CD4-positive, alpha-beta T cell treated with Interleukin-6 for 4 hours (primary cell): ENCODE results near the gene FCER1G.
A peak's percentile ranks its signal among the peaks of the same experiment; 100 is the strongest.
"Not testable (repeated sequence)": the region's sequence is repeated elsewhere in the genome, so short reads cannot be mapped to it uniquely, and the experiment has no call there.

Experiments
- DNase-seq: peaks from one replicate; pipeline ENCODE4 v3.0.0-alpha.2; 2020; ENCODE audit warnings: mixed read lengths

FCER1G gene

GRCh38 chr1:161235957-161236775 lies 21.1 kb downstream of the FCER1G start:
- no peak for DNase-seq

GRCh38 chr1:161238039-161238473 lies 23.0 kb downstream of the FCER1G start, which contains the start of gene NR1I3:
Gene NR1I3, minus strand, starts transcription at chr1:161238203. Its CDS starts 1,638 bp downstream, at chr1:161236565.
- DNase-seq, result no peak

DNA sequence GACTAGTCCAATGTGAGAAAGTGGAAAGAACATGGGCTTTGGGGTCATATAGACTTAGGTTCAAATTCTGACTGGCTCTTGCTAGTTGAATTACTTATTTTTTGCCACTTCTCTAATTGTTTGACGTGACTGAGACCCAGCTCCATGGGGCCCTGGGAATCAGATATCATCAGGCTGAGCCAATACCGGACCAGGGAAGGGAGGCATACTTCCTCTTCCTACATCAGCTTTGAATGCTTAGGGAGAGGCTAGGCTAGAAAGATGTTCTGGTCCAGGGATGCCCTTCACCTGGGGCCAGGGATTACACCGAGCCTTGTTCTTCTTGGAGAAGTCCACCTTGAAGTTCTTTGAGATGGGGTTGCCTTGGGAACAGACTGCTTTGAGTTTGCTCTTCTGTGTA lies 26.6 kb downstream of the FCER1G start:
- DNase-seq, result no peak

DNA sequence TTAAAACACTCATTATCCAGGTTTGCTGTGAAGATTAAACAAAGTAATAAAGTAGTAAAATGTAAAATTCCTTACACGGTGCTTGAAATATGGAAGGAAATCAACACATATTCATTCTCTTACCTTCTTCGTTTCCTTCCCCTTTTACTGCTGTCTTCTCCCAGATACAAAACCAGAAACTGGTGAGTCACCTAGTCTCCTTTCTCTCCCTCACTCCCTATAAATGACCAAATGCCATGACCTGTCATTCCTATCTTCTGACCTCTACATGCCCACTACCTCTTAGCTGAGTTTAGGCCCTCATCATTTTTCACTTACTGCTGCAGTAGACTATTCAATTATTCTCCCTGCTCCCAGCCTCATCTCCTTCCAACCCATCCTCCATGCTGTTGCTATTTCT lies 27.2 kb downstream of the FCER1G start:
- no peak for DNase-seq

DNA sequence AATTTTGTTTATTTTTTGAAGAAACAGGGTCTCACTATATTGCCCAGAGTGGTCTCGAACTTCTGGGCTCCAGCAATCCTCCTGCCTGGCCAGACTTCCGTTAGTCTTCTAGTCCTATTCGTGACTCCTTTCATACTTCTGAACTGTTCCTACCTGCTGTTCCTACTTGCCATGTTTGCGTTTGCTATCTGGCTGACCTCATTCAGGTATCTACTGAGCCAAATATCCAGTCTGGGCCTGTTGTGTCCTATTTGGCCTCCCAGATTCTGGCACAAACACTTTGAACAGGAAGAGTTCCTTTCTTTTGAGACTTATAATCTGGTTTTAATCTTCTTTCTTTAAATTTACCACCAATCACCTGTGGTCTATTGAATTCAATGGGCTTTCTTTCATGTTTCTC lies 29.8 kb downstream of the FCER1G start:
- DNase-seq, result no peak

DNA sequence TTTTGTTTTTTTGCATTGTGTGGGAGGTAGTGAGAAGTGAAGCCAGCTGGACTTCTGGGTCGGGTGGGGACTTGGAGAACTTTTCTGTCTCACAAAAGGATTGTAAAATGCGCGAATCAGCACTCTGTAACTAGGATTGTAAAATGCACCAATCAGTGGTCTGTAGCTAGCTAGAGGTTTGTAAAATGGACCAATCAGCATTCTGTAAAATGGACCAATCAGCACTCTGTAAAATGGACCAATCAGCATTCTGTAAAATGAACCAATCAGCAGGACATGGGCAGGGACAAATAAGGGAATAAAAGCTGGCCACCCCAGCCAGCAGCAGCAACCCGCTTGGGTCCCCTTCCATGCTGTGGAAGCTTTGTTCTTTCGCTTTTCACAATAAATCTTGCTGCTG lies 35.0 kb downstream of the FCER1G start:
- not testable (repeated sequence) for DNase-seq

- DNase-seq, result no peak
Measured at GRCh38 chr1:161250829-161251228, 35.7 kb downstream of the FCER1G start.

DNA sequence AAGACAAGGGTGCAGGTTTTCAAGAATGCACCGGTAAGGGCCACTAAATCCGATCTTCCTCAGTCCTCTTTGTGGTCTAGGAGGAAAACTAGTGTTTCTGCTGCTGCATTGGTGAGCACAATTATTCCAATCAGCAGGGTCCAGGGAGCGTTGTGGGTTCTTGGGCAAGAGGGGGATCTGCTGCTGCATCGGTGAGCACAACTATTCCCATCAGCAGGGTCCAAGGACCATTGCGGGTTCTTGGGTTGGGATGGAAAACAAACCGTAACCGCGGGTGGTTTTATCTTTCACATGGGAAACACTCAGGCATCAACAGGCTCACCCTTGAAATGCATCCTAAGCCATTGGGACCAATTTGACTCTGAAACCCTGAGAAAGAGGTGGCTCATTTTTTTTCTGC lies 36.5 kb downstream of the FCER1G start:
- no peak for DNase-seq

- not testable (repeated sequence) for DNase-seq
Measured at GRCh38 chr1:161255302-161255701, 40.2 kb downstream of the FCER1G start.

DNA sequence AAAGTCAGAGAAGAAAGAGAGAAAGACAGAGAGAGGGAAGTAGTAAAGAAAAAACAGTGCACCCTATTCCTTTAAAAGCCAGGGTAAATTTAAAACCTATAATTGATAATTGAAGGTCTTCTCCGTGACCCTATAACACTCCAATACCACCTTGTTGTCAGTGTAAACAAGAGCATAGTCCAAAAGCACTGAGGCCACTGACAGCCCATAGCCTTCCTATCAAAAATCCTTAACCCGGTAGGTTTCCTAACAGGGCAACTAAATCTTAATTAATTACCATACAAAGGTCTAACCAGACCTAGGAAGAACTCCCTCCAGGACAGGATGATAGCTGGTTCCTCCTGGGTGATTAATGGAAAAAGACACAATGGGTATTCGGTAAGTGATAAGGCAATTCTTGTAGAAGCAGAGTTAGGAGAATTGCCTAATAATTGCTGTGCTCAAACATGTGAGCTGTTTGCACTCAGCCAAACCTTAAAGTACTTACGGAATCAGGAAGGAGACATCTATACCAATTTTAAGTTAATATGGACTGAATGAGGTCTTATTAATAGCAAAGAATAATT lies 40.9 kb downstream of the FCER1G start:
- DNase-seq, result not testable (repeated sequence)

DNA sequence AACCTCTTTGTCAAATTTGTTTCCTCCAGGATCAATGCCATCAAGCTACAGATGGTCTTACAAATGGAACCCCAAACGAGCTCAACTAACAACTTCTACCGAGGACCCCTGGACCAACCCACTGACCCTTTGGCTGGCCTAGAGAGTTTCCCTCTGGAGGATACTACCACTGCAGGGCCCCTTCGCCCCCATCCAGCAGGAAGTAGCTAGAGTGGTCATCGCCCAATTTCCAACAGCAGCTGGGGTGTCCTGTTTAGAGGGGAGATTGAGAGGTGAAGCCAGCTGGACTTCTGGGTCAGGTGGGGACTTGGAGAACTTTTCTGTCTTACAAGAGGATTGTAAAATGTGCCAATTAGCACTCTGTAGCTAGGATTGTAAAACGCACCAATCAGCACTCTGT lies 42.0 kb downstream of the FCER1G start:
- DNase-seq, result not testable (repeated sequence)

- DNase-seq, result peak; percentile 34
Measured at GRCh38 chr1:161258439-161259344, 43.6 kb downstream of the FCER1G start, which contains the start of gene PCP4L1. Gene PCP4L1, plus strand, starts transcription at chr1:161258745. Its CDS starts 230 bp downstream, at chr1:161258975.

GRCh38 chr1:161259345-161259702 lies 44.2 kb downstream of the FCER1G start:
- DNase-seq, result no peak

DNA sequence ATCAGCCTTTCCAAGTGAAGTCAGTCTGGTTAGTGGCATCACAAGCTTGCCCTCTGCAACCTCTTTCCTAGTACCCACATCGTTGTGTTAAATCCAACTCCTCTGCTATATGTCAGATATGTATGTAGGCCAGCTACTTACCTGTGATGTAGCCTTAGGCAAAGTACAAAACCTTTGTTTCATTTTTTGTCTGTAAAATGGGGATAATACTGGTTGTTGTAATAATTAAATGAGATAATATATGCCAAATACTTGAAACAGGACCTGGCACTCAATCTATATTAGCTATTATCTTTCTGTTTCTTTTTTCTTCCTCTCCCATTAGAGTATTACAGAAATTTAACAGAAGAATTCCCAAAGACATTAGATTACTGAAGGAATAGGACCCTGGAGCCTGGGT lies 44.7 kb downstream of the FCER1G start:
- no peak for DNase-seq

DNA sequence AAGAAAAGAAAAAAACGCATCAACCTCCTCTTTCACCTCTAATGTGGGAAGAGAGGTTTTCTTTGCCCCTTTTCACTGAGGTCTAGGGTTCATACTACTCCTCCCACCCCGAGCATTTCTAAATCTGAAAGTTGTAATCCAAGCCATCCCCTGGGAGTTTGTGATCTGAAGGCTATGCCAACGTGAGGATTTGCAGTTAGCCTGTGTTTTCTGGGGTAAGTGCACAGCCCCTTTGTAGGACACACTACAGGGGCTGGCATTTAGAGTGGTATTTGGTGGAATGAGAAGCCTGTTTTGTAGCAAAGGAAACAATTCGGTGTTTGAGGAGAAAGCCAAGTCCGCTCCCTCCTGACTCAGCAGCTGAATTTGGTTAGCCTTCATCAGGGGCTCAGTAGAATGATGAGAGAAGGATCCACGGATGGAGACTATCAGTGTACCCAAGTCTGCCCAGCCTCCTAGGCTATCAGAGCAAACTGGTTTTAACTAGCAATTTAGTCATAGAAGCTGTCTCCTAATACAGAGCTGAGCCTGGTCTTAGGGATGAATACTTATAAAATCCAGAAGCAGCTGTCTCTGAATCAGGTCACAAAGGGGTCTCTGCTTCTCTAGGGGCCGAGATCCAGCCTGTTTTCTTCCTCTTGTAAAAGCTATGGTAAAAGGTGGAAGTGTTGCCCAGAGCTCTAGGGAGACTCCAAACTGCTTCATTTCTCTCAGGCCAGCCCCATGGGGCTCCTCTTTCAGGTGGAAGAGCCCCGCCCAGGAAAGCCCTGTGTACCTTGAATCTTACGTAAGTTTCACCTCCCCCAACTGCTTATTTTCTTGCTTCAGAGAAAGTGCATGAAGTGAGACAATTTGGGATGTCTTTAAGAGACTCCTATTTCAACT lies 45.5 kb downstream of the FCER1G start:
- no peak for DNase-seq

DNA sequence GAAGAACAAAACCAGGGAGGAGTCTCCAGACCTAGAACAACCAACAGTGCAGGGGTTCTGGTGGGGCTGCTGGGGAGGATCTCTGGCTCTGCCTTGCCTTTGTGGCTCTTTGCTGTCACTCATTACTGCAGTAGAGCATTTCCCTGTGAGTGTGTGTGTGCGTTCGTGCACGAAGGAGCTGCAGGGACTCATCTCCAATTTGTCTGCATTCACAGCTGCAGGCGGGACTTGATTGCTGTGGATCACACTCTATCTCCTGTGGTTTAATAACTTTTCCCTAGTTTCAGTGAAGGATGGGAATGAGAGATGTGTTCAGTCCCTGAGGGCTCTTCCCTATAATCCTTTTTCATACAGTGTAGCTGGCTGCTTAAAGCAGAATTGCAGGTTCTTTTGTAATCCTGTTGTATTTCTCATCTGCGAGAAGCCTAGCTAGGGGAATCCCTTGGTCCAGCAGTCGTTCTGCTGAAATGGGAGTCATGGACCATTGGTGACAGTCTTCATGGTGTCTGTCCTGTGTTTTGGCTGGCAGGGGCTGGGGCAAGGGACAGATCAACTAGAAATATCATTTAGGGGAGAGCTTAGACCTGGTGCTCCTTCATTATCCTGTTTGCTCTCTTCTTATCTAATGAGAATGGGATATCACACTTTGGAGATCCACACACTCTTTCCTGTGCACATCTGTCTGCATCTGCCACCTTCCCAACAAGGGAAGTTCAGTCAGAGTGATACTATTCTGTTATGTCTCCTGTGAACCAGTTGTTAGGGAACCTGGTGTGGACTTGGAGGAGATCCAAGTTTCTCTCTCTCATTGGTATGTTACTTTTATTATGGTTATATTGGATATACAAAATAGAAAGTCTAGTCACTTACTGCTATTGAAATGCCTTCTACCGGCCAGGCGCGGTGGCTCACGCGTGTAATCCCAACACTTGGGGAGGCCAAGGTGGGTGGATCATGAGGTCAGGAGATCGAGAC lies 46.5 kb downstream of the FCER1G start:
- no peak for DNase-seq

DNA sequence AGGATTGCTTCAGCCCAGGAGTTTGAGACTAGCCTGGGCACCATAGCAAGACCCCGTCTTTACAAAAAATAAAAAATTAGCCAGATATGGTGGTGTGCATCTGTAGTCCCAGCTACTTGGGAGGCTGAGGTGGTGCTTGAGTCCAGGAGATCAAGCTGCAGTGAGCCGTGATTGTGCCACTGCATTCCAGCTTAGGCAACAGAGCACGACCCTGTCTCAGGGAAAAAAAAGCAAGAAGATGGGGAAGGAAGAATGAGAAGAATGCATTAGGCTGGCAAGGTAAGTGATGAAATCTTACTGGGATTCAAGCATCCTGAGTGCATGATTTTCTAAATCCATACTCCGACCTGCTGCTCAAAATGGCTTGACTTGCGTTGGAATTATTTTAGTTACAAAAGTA lies 50.2 kb downstream of the FCER1G start:
- no peak for DNase-seq

- DNase-seq, result no peak
Measured at GRCh38 chr1:161266202-161266601, 51.1 kb downstream of the FCER1G start.

DNA sequence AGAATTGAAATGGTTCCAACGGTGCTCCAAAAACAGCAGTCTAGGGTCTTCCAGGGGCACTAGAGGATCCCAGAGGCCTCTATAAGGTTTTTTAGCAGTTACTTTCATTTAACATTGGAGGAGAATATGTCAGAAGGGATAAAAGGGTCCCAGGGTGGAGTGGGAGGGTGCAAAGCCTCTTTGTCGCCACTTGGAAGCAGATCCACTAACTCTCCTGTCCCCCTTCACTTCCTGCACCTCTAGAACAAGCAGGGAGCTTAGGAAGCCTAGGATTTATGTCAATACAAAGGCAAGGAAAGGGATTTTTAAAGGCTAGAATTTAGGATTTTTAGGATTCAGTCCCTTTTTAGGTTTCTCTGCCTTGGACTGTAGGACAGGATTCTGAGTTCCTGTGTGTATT lies 51.7 kb downstream of the FCER1G start:
- no peak for DNase-seq

GRCh38 chr1:161267321-161267720 lies 52.2 kb downstream of the FCER1G start:
- no peak for DNase-seq
